Esophagus squamous epithelium (tissue), 5 donors: Measurements from ENCODE around the gene ATP8A2. TPM values are rescaled to one million over a fixed set of nuclear protein-coding genes. Genes with fewer than 3 reads are reported as not detected.

ENCODE experiments used
- DNase-seq: peaks from one replicate; lab custom pipeline; 2025; lab: John Stamatoyannopoulos, UW
- H3K27ac ChIP-seq, 4 donors: fragments of 200-600 bp; sonication (generic); one replicate each; pipeline ENCODE4 v1.5.1; 2016 to 2019; ENCODE audit warnings: mild to moderate bottlenecking in 1 of 4
- H3K27me3 ChIP-seq, 4 donors: fragments of 200-600 bp; sonication (generic); 1 replicate in 3 of 4; 2 replicates in 1 of 4; pipeline versions ENCODE4 v1.5.1 to v1.6.0; 2017 to 2021; ENCODE audit warnings: antibody characterized with exemption in 1 of 4
- H3K36me3 ChIP-seq, 3 donors: fragments of 200-600 bp; sonication (generic); one replicate each; pipeline ENCODE4 v1.5.1; 2016 to 2019
- H3K4me1 ChIP-seq, 3 donors: fragments of 200-600 bp; sonication (generic); one replicate each; pipeline ENCODE4 v1.5.1; 2017 to 2019
- H3K4me3 ChIP-seq, 4 donors: fragments of 200-600 bp; sonication (generic); 1 replicate in 3 of 4; 2 replicates in 1 of 4; pipeline ENCODE4 v1.5.1; 2016 to 2019; ENCODE audit warnings: mild to moderate bottlenecking in 2 of 4, moderate library complexity in 1 of 4
- H3K9me3 ChIP-seq, 3 donors: fragments of 200-600 bp; sonication (generic); one replicate each; pipeline ENCODE4 v1.5.1; 2016 to 2019
- POLR2A ChIP-seq, 4 donors: fragments of 450-650 bp; IDR thresholded peaks; one replicate each; pipeline ENCODE4 v1.6.1; 2017; ENCODE audit warnings: antibody characterized with exemption in 4 of 4, mild to moderate bottlenecking in 4 of 4, moderate library complexity in 3 of 4
- WGBS, 2 donors: methylation state at CpG; one replicate each; pipeline ENCODE4 v1.1.5; 2018; 5-methylcytosine and 5-hydroxymethylcytosine counted together
- intact Hi-C: fragments of 100-400 bp; cut with DNase I; formaldehyde crosslinking; loops from one replicate; pipeline ENCODE4 v1.15.0; 2022
- total RNA-seq, 4 donors: library from RNA; depleted of rRNA; stranded (reverse); fragments of >200 nt; gene quantifications; one replicate each; pipeline ENCODE4 v1.1.0, GENCODE V29; 2016
- TF ChIP-seq, protein P1 (sequence below), 6 experiments: fragments of 450-650 bp in 4 of 6; fragments of 200-600 bp in 2 of 6; sonication (generic) in 2 of 6; IDR thresholded peaks; one replicate each; pipeline ENCODE4 v1.5.1; 2016 to 2019; ENCODE audit warnings: antibody characterized with exemption in 6 of 6, mild to moderate bottlenecking in 4 of 6, moderate library complexity in 4 of 6
- donor health status: DM: yes; HTN: yes; CAD: no.

The ATP8A2 gene
- total RNA-seq, 4 donors from 2014 or later, result not detected

DNA sequence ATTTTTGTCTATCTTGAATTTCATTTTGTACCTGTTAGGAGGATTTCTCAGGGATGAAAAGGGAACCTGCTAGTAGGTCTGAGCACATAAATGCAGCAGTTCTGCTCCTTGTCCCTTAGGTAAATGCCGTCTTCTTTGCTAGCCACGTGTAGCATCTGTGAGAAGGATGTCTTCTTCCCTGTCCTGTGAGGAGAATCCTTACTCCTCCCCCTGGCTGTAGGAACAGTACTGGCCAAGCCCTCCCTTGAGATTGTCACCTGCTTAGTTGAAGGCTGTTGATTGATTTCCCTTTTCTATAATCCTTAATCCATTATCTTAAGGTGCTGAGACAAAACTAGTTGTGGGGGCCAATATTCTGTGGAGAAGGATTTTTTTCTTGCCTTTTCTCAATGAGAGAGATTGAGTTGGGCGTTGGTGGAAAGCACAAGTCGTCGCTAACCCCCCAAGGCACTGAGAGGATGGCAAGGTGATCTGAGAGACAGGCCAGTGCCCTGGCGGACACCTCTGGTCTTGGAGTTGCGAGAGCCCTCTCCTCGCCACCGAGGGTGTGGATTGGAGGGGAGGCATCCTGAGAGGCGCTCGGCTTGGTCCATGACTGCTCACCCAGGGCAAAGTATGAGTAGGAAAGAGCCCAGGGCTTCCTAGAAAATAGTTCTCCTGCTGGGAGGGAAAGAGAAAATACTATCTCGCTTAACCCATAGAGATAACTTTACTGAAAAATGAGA lies 216.7 kb downstream of the ATP8A2 start:
- WGBS, 2 donors, result 78 to 79% methylated on average over 9 to 12 of the region's 12 CpGs
- H3K4me3 ChIP-seq, result no peak overlapping the region
- no peaks in the 10 kb centered on the region for H3K27me3 ChIP-seq
- TF ChIP-seq POLR2A (IDR thresholded peaks at IDR 0.05), result no peak
- TF ChIP-seq, protein P1, sequence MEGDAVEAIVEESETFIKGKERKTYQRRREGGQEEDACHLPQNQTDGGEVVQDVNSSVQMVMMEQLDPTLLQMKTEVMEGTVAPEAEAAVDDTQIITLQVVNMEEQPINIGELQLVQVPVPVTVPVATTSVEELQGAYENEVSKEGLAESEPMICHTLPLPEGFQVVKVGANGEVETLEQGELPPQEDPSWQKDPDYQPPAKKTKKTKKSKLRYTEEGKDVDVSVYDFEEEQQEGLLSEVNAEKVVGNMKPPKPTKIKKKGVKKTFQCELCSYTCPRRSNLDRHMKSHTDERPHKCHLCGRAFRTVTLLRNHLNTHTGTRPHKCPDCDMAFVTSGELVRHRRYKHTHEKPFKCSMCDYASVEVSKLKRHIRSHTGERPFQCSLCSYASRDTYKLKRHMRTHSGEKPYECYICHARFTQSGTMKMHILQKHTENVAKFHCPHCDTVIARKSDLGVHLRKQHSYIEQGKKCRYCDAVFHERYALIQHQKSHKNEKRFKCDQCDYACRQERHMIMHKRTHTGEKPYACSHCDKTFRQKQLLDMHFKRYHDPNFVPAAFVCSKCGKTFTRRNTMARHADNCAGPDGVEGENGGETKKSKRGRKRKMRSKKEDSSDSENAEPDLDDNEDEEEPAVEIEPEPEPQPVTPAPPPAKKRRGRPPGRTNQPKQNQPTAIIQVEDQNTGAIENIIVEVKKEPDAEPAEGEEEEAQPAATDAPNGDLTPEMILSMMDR (IDR thresholded peaks at IDR 0.05), result no peak
- no peaks in the 10 kb centered on the region for H3K9me3 ChIP-seq
- no peak for DNase-seq
- H3K4me1 ChIP-seq, result no peaks in the 10 kb centered on the region
- no peaks in the 10 kb centered on the region for H3K36me3 ChIP-seq
- intact Hi-C loops, result no loop called here
- H3K27ac ChIP-seq, result no peak overlapping the region

DNA sequence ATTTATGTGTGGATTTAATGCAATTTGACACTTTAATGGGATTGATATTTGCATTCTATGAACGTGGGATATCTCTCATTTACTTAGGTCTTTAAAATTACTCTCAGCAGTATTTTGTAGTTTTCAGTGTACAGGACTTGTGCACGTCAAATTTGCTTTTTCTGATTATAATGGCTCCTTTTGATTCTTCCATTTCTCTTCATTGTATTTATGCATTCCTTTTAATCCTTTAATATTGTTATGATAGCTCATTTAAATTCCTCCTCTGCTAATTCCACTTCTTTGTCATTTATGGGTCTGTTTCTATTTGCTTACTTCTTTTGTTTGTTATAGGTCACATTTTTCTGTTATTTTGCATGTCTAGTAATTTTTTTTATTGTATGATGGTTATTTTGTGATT lies 226.6 kb downstream of the ATP8A2 start:
- intact Hi-C loops, result no loop called here
- Histone ChIP-seq H3K36me3 (no peaks in the 10 kb centered on the region), H3K9me3 (no peaks in the 10 kb centered on the region), H3K27me3 (no peaks in the 10 kb centered on the region), H3K27ac (no peak overlapping the region), H3K4me3 (no peak overlapping the region), H3K4me1 (no peaks in the 10 kb centered on the region)
- DNase-seq, result no peak
- 42 to 53% methylated on average over 2 of the region's 2 CpGs for WGBS, 2 donors
- TF ChIP-seq POLR2A (IDR thresholded peaks at IDR 0.05), result no peak
- TF ChIP-seq, protein P1 (IDR thresholded peaks at IDR 0.05), result no peak

DNA sequence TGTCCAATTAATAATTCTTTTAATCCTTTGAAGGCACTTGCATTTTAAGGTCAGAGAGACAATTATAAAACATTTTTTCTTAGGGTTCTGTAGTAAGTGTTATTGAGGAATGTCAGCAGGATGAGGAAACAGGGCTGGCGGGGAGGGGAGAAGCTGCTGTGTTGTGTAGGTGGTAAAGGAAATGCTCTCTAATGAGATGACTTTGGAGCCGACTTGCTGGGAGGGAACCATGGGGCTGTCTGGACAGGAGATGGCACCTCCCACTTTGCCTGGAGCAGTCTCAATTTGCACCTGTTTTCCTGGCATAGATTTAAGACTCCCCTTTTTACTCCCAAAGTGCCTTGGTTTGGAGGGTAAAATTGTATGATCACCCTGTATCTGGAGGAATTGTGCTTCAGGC lies 230.4 kb downstream of the ATP8A2 start:
- no peaks in the 10 kb centered on the region for H3K9me3 ChIP-seq
- TF ChIP-seq POLR2A (IDR thresholded peaks at IDR 0.05), result no peak
- TF ChIP-seq, protein P1 (IDR thresholded peaks at IDR 0.05), result no peak
- 16 to 25% methylated on average over 2 of the region's 2 CpGs for WGBS, 2 donors
- intact Hi-C loops, result no loop called here
- no peaks in the 10 kb centered on the region for H3K36me3 ChIP-seq
- no peaks in the 10 kb centered on the region for H3K27me3 ChIP-seq
- H3K4me1 ChIP-seq, result no peaks in the 10 kb centered on the region
- H3K27ac ChIP-seq, result no peak overlapping the region
- no peak for DNase-seq
- no peak overlapping the region for H3K4me3 ChIP-seq

DNA sequence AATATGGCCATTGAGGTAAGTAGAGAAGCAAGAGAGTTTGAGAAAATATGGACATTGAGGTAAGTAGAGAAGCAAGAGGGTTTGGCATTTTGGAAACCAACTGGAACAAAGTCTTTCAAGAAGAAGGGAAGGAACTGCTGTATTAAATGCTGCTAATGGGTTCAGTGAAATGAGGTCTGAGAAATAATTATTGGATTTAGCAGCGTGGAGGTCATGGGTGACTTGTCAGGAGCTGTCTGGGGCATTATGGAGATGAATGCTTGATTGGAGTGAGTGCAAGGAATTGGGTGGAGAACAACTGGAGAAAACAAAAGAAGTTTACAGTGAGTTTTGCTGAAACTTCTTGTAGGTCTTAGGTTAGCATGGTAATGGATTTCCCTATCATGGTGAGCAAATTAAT lies 232.3 kb downstream of the ATP8A2 start:
- intact Hi-C loops, result no loop called here
- H3K4me1 ChIP-seq, result no peaks in the 10 kb centered on the region
- H3K27me3 ChIP-seq, result no peaks in the 10 kb centered on the region
- TF ChIP-seq, protein P1 (IDR thresholded peaks at IDR 0.05), result no peak
- TF ChIP-seq POLR2A (IDR thresholded peaks at IDR 0.05), result no peak
- no peaks in the 10 kb centered on the region for H3K9me3 ChIP-seq
- 24 to 34% methylated on average over 1 of the region's 1 CpG for whole genome bisulfite sequencing, 2 donors
- no peak for DNase-seq
- no peak overlapping the region for H3K27ac ChIP-seq
- H3K4me3 ChIP-seq, result no peak overlapping the region
- H3K36me3 ChIP-seq, result no peaks in the 10 kb centered on the region

DNA sequence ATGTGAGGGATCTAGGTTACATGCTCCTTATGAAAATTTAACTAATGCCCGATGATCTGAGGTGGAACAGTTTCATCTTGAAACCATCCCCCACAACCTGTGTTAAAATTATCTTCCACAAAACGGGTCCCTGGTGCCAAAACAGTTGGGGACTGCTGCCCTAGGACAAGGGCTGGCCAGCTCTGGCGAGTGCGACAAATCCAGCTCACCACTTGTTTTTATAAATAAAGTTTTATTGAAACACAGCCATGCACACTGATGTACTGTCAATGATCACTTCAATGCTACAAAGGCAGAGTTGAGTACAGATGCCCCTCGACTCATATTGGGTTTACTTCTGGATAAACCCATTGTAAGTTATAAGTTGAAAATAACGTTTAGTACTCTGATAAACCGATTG lies 235.3 kb downstream of the ATP8A2 start:
- Histone ChIP-seq H3K4me1 (no peaks in the 10 kb centered on the region), H3K36me3 (no peaks in the 10 kb centered on the region), H3K27ac (no peak overlapping the region), H3K9me3 (no peaks in the 10 kb centered on the region), H3K27me3 (no peaks in the 10 kb centered on the region), H3K4me3 (no peak overlapping the region)
- no peak for DNase-seq
- intact Hi-C loops, result no loop called here
- WGBS, 2 donors, result 71% methylated on average over 7 of the region's 7 CpGs
- TF ChIP-seq, protein P1 (IDR thresholded peaks at IDR 0.05), result no peak
- TF ChIP-seq POLR2A (IDR thresholded peaks at IDR 0.05), result no peak
